NCI-H748 treated with DMSO at 0.1 percent for 48 hours (cell line): Measurements from ENCODE around the gene CATSPER4.

ENCODE experiments used
- DNase-seq: peaks from one replicate; lab custom pipeline; 2025; lab: John Stamatoyannopoulos, UW

The CATSPER4 gene

DNA sequence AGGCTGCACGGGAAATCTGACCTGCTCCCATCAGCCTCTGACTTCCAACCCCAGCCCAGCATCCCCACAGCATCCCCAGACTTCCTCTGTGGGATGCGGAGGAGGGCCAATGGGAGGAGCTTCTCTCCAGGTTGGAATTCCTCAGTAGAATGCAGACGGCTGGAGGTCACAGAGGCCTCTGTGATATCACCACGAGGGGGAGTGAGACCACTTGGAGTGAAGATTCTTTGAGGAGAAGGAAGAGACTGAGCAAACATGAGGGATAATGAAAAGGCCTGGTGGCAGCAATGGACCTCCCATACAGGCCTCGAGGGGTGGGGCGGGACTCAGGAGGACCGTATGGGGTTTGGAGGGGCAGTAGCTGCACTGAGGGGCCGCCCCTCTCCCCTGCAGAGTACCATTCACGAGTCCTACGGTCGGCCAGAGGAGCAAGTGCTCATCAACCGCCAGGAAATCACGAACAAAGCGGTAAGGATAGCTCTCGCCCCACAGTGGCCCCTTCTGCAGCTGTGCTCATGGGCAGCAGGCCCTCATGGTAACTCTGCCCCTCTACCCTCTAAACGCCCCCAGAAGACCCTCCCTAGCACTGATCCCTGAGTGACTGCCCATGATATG lies at the start of gene CATSPER4:
Gene CATSPER4 (plus strand): TSS at position 230 of the 615 bp plus-strand sequence. CDS start 26 bp downstream, at position 256.
- no peak for DNase-seq

GRCh38 chr1:26142159-26142558 lies 48.2 kb upstream of the CATSPER4 start:
- DNase-seq, result no peak

- DNase-seq, result peak; percentile 67
Measured at GRCh38 chr1:26145041-26145959, 45.1 kb upstream of the CATSPER4 start.

- DNase-seq, result no peak
Measured at GRCh38 chr1:26145960-26146294, 44.5 kb upstream of the CATSPER4 start.

GRCh38 chr1:26148887-26149286 lies 41.5 kb upstream of the CATSPER4 start:
- no peak for DNase-seq

DNA sequence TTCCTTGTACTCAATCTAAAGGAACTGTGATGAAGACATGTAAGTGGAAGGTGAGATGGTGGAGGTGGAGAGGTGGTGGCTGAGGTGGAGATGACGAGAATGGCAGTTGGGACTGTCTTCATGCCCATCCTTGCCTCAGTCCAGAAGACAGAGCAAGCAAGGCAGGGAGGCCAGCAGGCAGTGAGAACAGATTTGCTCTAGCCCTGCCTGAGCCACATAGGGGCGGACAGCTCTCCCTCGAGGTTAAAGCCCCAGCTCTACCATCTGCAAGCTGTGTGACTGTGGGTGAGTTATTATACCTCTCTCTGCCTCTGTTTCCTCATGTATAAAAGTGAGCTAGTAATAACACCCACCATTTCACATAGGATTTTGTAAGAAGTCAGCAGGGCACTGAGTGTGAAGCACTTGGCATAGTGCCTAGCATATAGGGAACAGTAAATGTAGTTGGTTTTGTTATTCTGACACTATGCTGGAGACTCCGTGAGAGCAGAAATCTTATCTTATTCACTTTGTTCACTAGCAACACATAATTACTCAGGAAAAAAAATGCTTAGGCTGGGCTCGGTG lies 36.4 kb upstream of the CATSPER4 start:
- DNase-seq, result no peak

GRCh38 chr1:26154750-26155149 lies 35.7 kb upstream of the CATSPER4 start:
- DNase-seq, result no peak

DNA sequence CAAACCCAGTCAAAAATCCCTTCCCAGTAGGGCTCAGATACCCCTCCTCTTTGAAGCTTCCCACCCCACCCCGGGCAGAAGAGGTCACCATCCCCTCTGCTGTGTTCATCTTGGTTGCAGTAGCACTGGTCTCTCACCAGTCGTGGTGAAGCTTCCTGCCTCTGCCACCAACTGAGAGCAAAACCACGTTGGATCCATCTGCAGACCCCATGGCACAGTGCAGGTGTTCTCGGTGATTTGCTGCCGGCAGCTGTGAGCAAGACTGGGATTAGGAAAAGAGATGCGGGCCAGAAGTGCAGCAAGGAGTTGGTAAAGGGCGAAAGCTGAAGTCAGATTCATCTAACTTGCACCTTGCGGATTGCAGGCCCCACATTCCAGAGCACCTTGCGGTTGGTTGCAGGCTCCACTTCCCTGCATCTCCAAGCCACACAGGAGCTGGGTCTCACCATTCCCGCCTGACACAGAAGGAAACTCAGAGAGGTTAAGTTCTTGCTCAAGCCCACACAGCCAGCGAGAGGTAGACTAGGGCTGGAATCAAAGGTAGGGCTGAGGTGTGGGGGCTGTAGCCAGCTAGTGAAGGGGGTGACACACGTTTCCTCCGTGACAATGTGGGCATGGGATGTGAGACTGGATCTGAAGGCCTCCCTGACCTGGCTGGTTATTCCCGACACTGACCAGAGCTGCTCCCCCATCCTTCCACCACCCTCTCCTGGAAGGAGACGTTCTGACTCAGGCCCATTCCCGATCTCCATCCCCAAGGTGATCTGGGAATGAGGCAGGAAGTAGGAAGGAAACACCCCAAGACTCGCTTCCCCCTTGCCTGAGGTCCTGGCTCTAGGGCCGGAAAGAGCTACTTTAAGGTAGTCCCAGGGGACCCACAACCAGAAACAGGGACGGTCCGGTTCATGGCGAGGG lies 34.8 kb upstream of the CATSPER4 start:
- no peak for DNase-seq

- DNase-seq, result no peak
Measured at GRCh38 chr1:26156285-26157038, 33.9 kb upstream of the CATSPER4 start.

- no peak for DNase-seq
Measured at GRCh38 chr1:26158271-26158907, 32.0 kb upstream of the CATSPER4 start.

- DNase-seq, result no peak
Measured at GRCh38 chr1:26158908-26159742, 31.3 kb upstream of the CATSPER4 start, which contains the start of gene FAM110D. Gene FAM110D, plus strand, starts transcription at chr1:26159079. Its CDS starts 2,213 bp downstream, at chr1:26161292.

GRCh38 chr1:26159743-26160039 lies 30.7 kb upstream of the CATSPER4 start:
- DNase-seq, result no peak

GRCh38 chr1:26160527-26161414 lies 29.6 kb upstream of the CATSPER4 start:
- DNase-seq, result no peak

DNA sequence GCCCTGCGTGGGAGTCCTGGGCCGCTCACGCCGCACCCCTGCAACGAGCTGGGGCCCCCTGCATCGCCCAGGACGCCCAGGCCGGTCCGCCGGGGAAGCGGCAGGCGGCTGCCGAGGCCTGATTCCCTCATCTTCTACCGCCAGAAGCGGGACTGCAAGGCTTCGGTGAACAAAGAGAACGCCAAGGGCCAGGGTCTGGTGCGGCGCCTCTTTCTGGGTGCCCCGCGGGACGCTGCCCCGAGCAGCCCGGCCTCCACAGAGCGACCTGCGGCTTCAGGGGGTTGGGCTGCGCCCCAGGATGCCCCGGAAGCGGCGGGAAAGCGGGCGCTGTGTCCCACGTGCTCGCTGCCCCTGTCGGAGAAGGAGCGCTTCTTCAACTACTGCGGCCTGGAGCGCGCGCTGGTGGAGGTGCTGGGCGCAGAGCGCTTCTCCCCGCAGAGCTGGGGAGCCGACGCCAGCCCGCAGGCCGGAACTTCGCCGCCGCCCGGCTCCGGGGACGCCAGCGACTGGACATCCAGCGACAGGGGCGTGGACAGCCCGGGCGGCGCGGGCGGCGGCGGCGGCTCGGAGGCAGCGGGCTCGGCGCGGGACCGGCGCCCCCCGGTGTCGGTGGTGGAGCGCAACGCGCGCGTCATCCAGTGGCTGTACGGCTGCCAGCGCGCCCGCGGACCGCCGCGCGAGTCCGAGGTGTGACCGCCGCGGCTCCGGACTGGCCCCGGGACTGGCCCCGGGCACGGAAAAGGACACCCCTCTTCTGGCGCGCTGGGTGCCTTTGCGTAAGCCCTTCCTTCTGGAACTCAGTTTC lies 28.8 kb upstream of the CATSPER4 start:
- no peak for DNase-seq

GRCh38 chr1:26162220-26162709 lies 28.1 kb upstream of the CATSPER4 start:
- no peak for DNase-seq

GRCh38 chr1:26163684-26164035 lies 26.7 kb upstream of the CATSPER4 start:
- no peak for DNase-seq

DNA sequence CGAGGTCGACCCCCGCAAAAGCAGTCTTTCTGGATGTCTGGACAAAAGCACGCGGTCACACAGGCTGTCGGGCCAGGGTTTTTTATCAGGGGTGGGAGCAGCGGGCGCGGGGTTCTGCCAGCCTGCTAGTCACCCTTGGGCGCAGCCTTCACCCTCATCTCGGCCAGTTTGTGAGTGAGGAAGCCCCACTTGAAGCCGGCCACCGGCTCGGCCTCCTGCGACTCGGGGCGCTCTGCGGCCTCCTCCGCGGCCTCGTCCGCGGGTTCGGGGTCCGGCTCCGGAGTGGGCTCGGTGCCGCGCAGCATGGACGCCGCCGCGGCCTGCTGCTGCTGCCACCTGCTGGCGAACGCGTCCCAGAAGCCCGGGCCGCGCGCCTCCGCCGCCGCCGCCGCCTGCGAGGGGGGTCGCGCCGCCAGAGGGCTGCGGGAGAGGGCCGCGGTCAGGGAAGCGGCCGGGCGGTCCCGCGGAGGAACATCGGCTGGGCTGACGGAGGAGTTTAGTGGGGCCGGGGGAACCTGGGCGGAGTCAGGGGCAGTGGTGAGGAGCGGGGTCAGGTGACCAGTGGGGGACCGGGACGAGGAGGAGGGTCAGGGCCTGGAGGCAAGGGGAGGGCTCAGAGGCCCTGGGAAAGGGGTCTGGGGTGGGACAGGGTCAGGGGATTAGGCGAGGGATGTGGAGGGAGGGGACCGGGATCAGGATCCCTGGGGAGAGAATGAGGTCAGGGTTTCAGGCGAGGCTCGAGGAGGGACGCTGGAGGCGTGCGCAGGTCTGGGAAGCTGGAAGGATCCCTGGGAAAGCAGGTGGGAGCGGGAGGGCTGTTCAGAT lies 26.2 kb upstream of the CATSPER4 start:
- no peak for DNase-seq
